RPMI7951 (cell line): Measurements from ENCODE around the gene CXCR6. TPM values are rescaled to one million over a fixed set of nuclear protein-coding genes. Genes with fewer than 3 reads are reported as not detected.

ENCODE experiments used
- DNase-seq: peaks from one replicate; pipeline ENCODE4 v3.0.0-alpha.2; 2012; ENCODE audit warnings: low read depth
- total RNA-seq: library from RNA; depleted of rRNA; stranded (reverse); fragments of >200 nt; shearing (Covaris generic); gene quantifications from 2 replicates; pipeline ENCODE4 v1.2.3, GENCODE V29; 2014

Gene CXCR6
- total RNA-seq, 1 experiment from 2014 or later = not detected

- no peak for DNase-seq
These were observed 21.3 kb upstream of the CXCR6 start for GRCh38 chr3:45922039-45922326.

- no peak for DNase-seq
These were observed 20.2 kb upstream of the CXCR6 start for GRCh38 chr3:45922950-45923590.

GRCh38 chr3:45923755-45924154, 19.5 kb upstream of the CXCR6 start:
- peak; percentile 66 for DNase-seq

GRCh38 chr3:45927881-45928280, 15.4 kb upstream of the CXCR6 start:
- peak; percentile 58 for DNase-seq

GRCh38 chr3:45929042-45929679, 14.1 kb upstream of the CXCR6 start:
- DNase-seq = peak; percentile 42

GRCh38 chr3:45931496-45931895, 11.8 kb upstream of the CXCR6 start:
- no peak for DNase-seq

GRCh38 chr3:45932112-45932511, 11.2 kb upstream of the CXCR6 start:
- DNase-seq = no peak

GRCh38 chr3:45933591-45933990, 9.7 kb upstream of the CXCR6 start:
- DNase-seq = no peak

GRCh38 chr3:45936261-45936660, 7.0 kb upstream of the CXCR6 start:
- DNase-seq = no peak

- no peak for DNase-seq
These were observed 5.8 kb upstream of the CXCR6 start for GRCh38 chr3:45937206-45938042.

GRCh38 chr3:45938043-45938435, 5.2 kb upstream of the CXCR6 start:
- DNase-seq = no peak

- peak; percentile 83 for DNase-seq
These were observed 4.4 kb upstream of the CXCR6 start for GRCh38 chr3:45938864-45939263.

- DNase-seq = peak; percentile 32
These were observed 3.9 kb upstream of the CXCR6 start for GRCh38 chr3:45939341-45939771.

GRCh38 chr3:45940004-45940780, 3.1 kb upstream of the CXCR6 start:
- DNase-seq = no peak

- DNase-seq = no peak
These were observed 2.4 kb upstream of the CXCR6 start for GRCh38 chr3:45940781-45941365.

GRCh38 chr3:45942051-45942825, 1.0 kb upstream of the CXCR6 start:
- DNase-seq = peak; percentile 21

- no peak for DNase-seq
These were observed 1.8 kb downstream of the CXCR6 start for GRCh38 chr3:45944830-45945620.

- peak; percentile 22 for DNase-seq
These were observed 3.0 kb downstream of the CXCR6 start for GRCh38 chr3:45946307-45946706.

GRCh38 chr3:45946875-45947274, 3.6 kb downstream of the CXCR6 start:
- DNase-seq = no peak

GRCh38 chr3:45947361-45947760, 4.1 kb downstream of the CXCR6 start:
- DNase-seq = no peak
